OCI-M2 (cell line): ENCODE results near the gene MKRN2.

ENCODE experiments used
- DNase-seq: peaks from one replicate; lab custom pipeline; 2025; ENCODE audit not compliant: unreplicated experiment; lab: John Stamatoyannopoulos, UW

Gene MKRN2

GRCh38 chr3:12549971-12550760 lies 6.7 kb upstream of the MKRN2 start:
- DNase-seq, result no peak

GRCh38 chr3:12553921-12554391 lies 2.9 kb upstream of the MKRN2 start:
- no peak for DNase-seq

- no peak for DNase-seq
Observed at GRCh38 chr3:12556314-12556689, 585 bp upstream of the MKRN2 start.

- DNase-seq, result no peak
Observed at GRCh38 chr3:12557473-12558100, 700 bp downstream of the MKRN2 start.

GRCh38 chr3:12558706-12559105 lies 1.8 kb downstream of the MKRN2 start:
- no peak for DNase-seq

GRCh38 chr3:12559520-12559919 lies 2.6 kb downstream of the MKRN2 start:
- DNase-seq, result no peak

- no peak for DNase-seq
Observed at GRCh38 chr3:12560505-12561190, 3.8 kb downstream of the MKRN2 start.

GRCh38 chr3:12561397-12561796 lies 4.5 kb downstream of the MKRN2 start:
- no peak for DNase-seq

- DNase-seq, result no peak
Observed at GRCh38 chr3:12562451-12562850, 5.6 kb downstream of the MKRN2 start.

GRCh38 chr3:12566976-12567375 lies 10.1 kb downstream of the MKRN2 start:
- no peak for DNase-seq

- DNase-seq, result no peak
Observed at GRCh38 chr3:12568747-12569146, 11.9 kb downstream of the MKRN2 start.

- DNase-seq, result no peak
Observed at GRCh38 chr3:12569836-12570235, 12.9 kb downstream of the MKRN2 start.

GRCh38 chr3:12571986-12572385 lies 15.1 kb downstream of the MKRN2 start:
- DNase-seq, result no peak

GRCh38 chr3:12574131-12574530 lies 17.2 kb downstream of the MKRN2 start:
- no peak for DNase-seq

- DNase-seq, result no peak
Observed at GRCh38 chr3:12574661-12575060, 17.8 kb downstream of the MKRN2 start.

- no peak for DNase-seq
Observed at GRCh38 chr3:12577379-12577778, 20.5 kb downstream of the MKRN2 start.

GRCh38 chr3:12578742-12579141 lies 21.9 kb downstream of the MKRN2 start:
- no peak for DNase-seq

- DNase-seq, result no peak
Observed at GRCh38 chr3:12579456-12579855, 22.6 kb downstream of the MKRN2 start.

GRCh38 chr3:12579905-12580304 lies 23.0 kb downstream of the MKRN2 start:
- no peak for DNase-seq

GRCh38 chr3:12582730-12583129 lies 25.8 kb downstream of the MKRN2 start:
- DNase-seq, result no peak

- DNase-seq, result no peak
Observed at GRCh38 chr3:12583280-12583679, 26.4 kb downstream of the MKRN2 start.

GRCh38 chr3:12584083-12584482 lies 27.2 kb downstream of the MKRN2 start:
- no peak for DNase-seq
